WERI-Rb-1 (cell line): ENCODE measurements around the gene EXOC3L1.

Experiments
- DNase-seq: peaks from one replicate; pipeline ENCODE4 v3.0.0-alpha.2; 2020
- H3K27ac ChIP-seq: fragments of 250-450 bp; sonication (Bioruptor Pico); 2 replicates; pipeline ENCODE4 v1.5.1; 2020; ENCODE audit warnings: mild to moderate bottlenecking, moderate library complexity
- H3K27me3 ChIP-seq: fragments of 250-450 bp; sonication (Bioruptor Pico); 2 replicates; pipeline ENCODE4 v1.5.1; 2021; ENCODE audit warnings: mild to moderate bottlenecking, low read depth, moderate library complexity; ENCODE audit not compliant: insufficient read depth, severe bottlenecking
- H3K36me3 ChIP-seq: fragments of 250-450 bp; sonication (Bioruptor Pico); 2 replicates; pipeline ENCODE4 v1.5.1; 2020; ENCODE audit warnings: mild to moderate bottlenecking, moderate library complexity
- H3K4me3 ChIP-seq: 2 replicates; pipeline ENCODE4 v1.5.1; 2011; ENCODE audit warnings: low read depth, mild to moderate bottlenecking, control low read depth, low read length
- H3K9me3 ChIP-seq: fragments of 250-450 bp; sonication (Bioruptor Pico); 2 replicates; pipeline ENCODE4 v1.5.1; 2021; ENCODE audit warnings: mild to moderate bottlenecking, moderate library complexity; ENCODE audit not compliant: severe bottlenecking
- CTCF ChIP-seq: IDR thresholded peaks from 2 replicates; pipeline ENCODE4 v1.5.1; 2011; ENCODE audit warnings: low read depth, mild to moderate bottlenecking, control low read depth, inconsistent platforms, low read length

Gene EXOC3L1

GRCh38 chr16:67183627-67184452 lies 6.1 kb downstream of the EXOC3L1 start, which contains the start of gene MATCAP1:
MATCAP1 (minus strand) TSS chr16:67183963; CDS start chr16:67180610, 3,353 bp downstream.
- H3K27me3 ChIP-seq, result no peaks in the 10 kb centered on the region
- peaks cover 19% of the 10 kb centered on the region for H3K36me3 ChIP-seq
- TF ChIP-seq CTCF, result no peak
- no peaks in the 10 kb centered on the region for H3K9me3 ChIP-seq
- DNase-seq, result peak; percentile 98
- peak within 1 kb of the TSS; percentile 54 for H3K4me3 ChIP-seq
- H3K27ac ChIP-seq, result peak within 1 kb of the TSS; percentile 98

- H3K9me3 ChIP-seq, result no peaks in the 10 kb centered on the region
- peak overlapping the region; percentile 98 for H3K27ac ChIP-seq
- H3K4me3 ChIP-seq, result peak overlapping the region; percentile 54
- no peak for DNase-seq
- peaks cover 21% of the 10 kb centered on the region for H3K36me3 ChIP-seq
- no peak for TF ChIP-seq CTCF
- no peaks in the 10 kb centered on the region for H3K27me3 ChIP-seq
These were observed 6.7 kb downstream of the EXOC3L1 start for GRCh38 chr16:67183284-67183626.

GRCh38 chr16:67182288-67182687 lies 7.6 kb downstream of the EXOC3L1 start:
- Histone ChIP-seq H3K27me3 (no peaks in the 10 kb centered on the region), H3K4me3 (no peak overlapping the region), H3K9me3 (no peaks in the 10 kb centered on the region), H3K27ac (no peak overlapping the region), H3K36me3 (peaks cover 27% of the 10 kb centered on the region)
- no peak for TF ChIP-seq CTCF
- no peak for DNase-seq

- peaks cover 29% of the 10 kb centered on the region for H3K36me3 ChIP-seq
- no peak overlapping the region for H3K27ac ChIP-seq
- DNase-seq, result no peak
- H3K4me3 ChIP-seq, result no peak overlapping the region
- no peaks in the 10 kb centered on the region for H3K9me3 ChIP-seq
- no peak for TF ChIP-seq CTCF
- H3K27me3 ChIP-seq, result no peaks in the 10 kb centered on the region
These were observed 8.6 kb downstream of the EXOC3L1 start for GRCh38 chr16:67181346-67181745.

- Histone ChIP-seq H3K27ac (no peak overlapping the region), H3K9me3 (no peaks in the 10 kb centered on the region), H3K4me3 (no peak overlapping the region), H3K36me3 (peaks cover 35% of the 10 kb centered on the region), H3K27me3 (no peaks in the 10 kb centered on the region)
- no peak for DNase-seq
- TF ChIP-seq CTCF, result no peak
These were observed 9.8 kb downstream of the EXOC3L1 start for GRCh38 chr16:67180166-67180565.
